ENCODE results near the gene CENPQ. TPM values are rescaled to one million over a fixed set of nuclear protein-coding genes. Genes with fewer than 3 reads are reported as not detected.

The CENPQ gene
- polyA plus RNA-seq, 4 donors: 11.4 to 16.3 (median 12.6) TPM

- DNase-seq (ENCODE audit: low read depth in 4 of 4, low spot score in 2 of 4): no peak
Measured at GRCh38 chr6:49499623-49500022, 36.5 kb downstream of the CENPQ start, which contains the start of gene GLYATL3. Gene GLYATL3 (plus strand): TSS chr6:49499923. CDS start chr6:49511991, 12,068 bp downstream.

GRCh38 chr6:49504666-49505065, 41.5 kb downstream of the CENPQ start:
- DNase-seq (ENCODE audit: low read depth in 4 of 4, low spot score in 2 of 4): no peak

- no peak for DNase-seq (ENCODE audit: low read depth in 4 of 4, low spot score in 2 of 4)
Measured at GRCh38 chr6:49506569-49507111, 43.5 kb downstream of the CENPQ start.

- no peak for DNase-seq (ENCODE audit: low read depth in 4 of 4, low spot score in 2 of 4)
Measured at GRCh38 chr6:49509342-49509741, 46.2 kb downstream of the CENPQ start.

GRCh38 chr6:49513153-49513989, 50.2 kb downstream of the CENPQ start:
- DNase-seq (ENCODE audit: low read depth in 4 of 4, low spot score in 2 of 4): no peak

GRCh38 chr6:49514571-49515484, 51.7 kb downstream of the CENPQ start:
- DNase-seq (ENCODE audit: low read depth in 4 of 4, low spot score in 2 of 4): no peak

GRCh38 chr6:49515485-49516146, 52.4 kb downstream of the CENPQ start:
- DNase-seq (ENCODE audit: low read depth in 4 of 4, low spot score in 2 of 4): no peak

- no peak for DNase-seq (ENCODE audit: low read depth in 4 of 4, low spot score in 2 of 4)
Measured at GRCh38 chr6:49516147-49516505, 53.0 kb downstream of the CENPQ start.

GRCh38 chr6:49517919-49518318, 54.7 kb downstream of the CENPQ start:
- DNase-seq (ENCODE audit: low read depth in 4 of 4, low spot score in 2 of 4): no peak

- DNase-seq (ENCODE audit: low read depth in 4 of 4, low spot score in 2 of 4): no peak
Measured at GRCh38 chr6:49519660-49520059, 56.5 kb downstream of the CENPQ start.

- DNase-seq (ENCODE audit: low read depth in 4 of 4, low spot score in 2 of 4): no peak
Measured at GRCh38 chr6:49522710-49523593, 59.8 kb downstream of the CENPQ start.

- no peak for DNase-seq (ENCODE audit: low read depth in 4 of 4, low spot score in 2 of 4)
Measured at GRCh38 chr6:49523901-49524300, 60.7 kb downstream of the CENPQ start.

GRCh38 chr6:49524541-49524940, 61.4 kb downstream of the CENPQ start:
- DNase-seq (ENCODE audit: low read depth in 4 of 4, low spot score in 2 of 4): no peak

- no peak for DNase-seq (ENCODE audit: low read depth in 4 of 4, low spot score in 2 of 4)
Measured at GRCh38 chr6:49526598-49526997, 63.4 kb downstream of the CENPQ start.

GRCh38 chr6:49527320-49527719, 64.2 kb downstream of the CENPQ start:
- DNase-seq (ENCODE audit: low read depth in 4 of 4, low spot score in 2 of 4): no peak

- no peak for DNase-seq (ENCODE audit: low read depth in 4 of 4, low spot score in 2 of 4)
Measured at GRCh38 chr6:49528571-49528970, 65.4 kb downstream of the CENPQ start.

GRCh38 chr6:49530141-49530776, 67.1 kb downstream of the CENPQ start:
- no peak for DNase-seq (ENCODE audit: low read depth in 4 of 4, low spot score in 2 of 4)

GRCh38 chr6:49531774-49532569, 68.8 kb downstream of the CENPQ start:
- DNase-seq (ENCODE audit: low read depth in 4 of 4, low spot score in 2 of 4): peak in 2 of 4 donors; percentile 14 to 15
